Hematopoietic multipotent progenitor cell (in vitro differentiated cells): ENCODE results near the gene URM1. TPM values are rescaled to one million over a fixed set of nuclear protein-coding genes. Genes with fewer than 3 reads are reported as not detected.

ENCODE experiments used
- DNase-seq, 3 donors: peaks; one replicate each; pipeline ENCODE4 v3.0.0-alpha.2; 2011 to 2015; ENCODE audit warnings: low read depth in 2 of 3, low spot score in 2 of 3
- total RNA-seq: library from RNA; depleted of rRNA; stranded (reverse); fragments of >200 nt; gene quantifications from one replicate; pipeline ENCODE4 v1.2.3, GENCODE V29; 2012

The URM1 gene
- total RNA-seq, 1 donor = 28.5 TPM

GRCh38 chr9:128383791-128384190 is 12.6 kb downstream of the URM1 start:
- no peak for DNase-seq

GRCh38 chr9:128384801-128385495 is 13.8 kb downstream of the URM1 start:
- DNase-seq = no peak

GRCh38 chr9:128385496-128386460 is 14.6 kb downstream of the URM1 start:
- DNase-seq = no peak

- DNase-seq = no peak
These were observed 17.0 kb downstream of the URM1 start for GRCh38 chr9:128388150-128388549.

- no peak for DNase-seq
These were observed 18.4 kb downstream of the URM1 start for GRCh38 chr9:128389395-128390149.

- DNase-seq = no peak
These were observed 19.1 kb downstream of the URM1 start for GRCh38 chr9:128390150-128390812.

- DNase-seq = no peak
These were observed 19.9 kb downstream of the URM1 start for GRCh38 chr9:128390813-128391711.

- no peak for DNase-seq
These were observed 20.8 kb downstream of the URM1 start for GRCh38 chr9:128391956-128392301.

GRCh38 chr9:128392302-128393144 is 21.3 kb downstream of the URM1 start:
- DNase-seq = no peak

GRCh38 chr9:128393145-128393775 is 22.1 kb downstream of the URM1 start:
- DNase-seq = no peak

GRCh38 chr9:128393970-128394369 is 22.8 kb downstream of the URM1 start:
- DNase-seq = no peak

- no peak for DNase-seq
These were observed 23.4 kb downstream of the URM1 start for GRCh38 chr9:128394379-128395168.

GRCh38 chr9:128396970-128397613 is 25.9 kb downstream of the URM1 start:
- DNase-seq = peak in 1 of 3 donors; percentile 48

- DNase-seq = no peak
These were observed 26.7 kb downstream of the URM1 start for GRCh38 chr9:128397831-128398230.

- no peak for DNase-seq
These were observed 28.7 kb downstream of the URM1 start for GRCh38 chr9:128399861-128400260.

GRCh38 chr9:128404560-128404959 is 33.4 kb downstream of the URM1 start:
- DNase-seq = no peak
